ENCODE data around the gene PRKCE. TPM values are rescaled to one million over a fixed set of nuclear protein-coding genes. Genes with fewer than 3 reads are reported as not detected.

PRKCE gene
- total and polyA plus RNA-seq, 2 donors (not counting 3 experiments of a cell fraction or from before 2014, with no cell fraction given), result 27.9 to 33.9 TPM

DNA sequence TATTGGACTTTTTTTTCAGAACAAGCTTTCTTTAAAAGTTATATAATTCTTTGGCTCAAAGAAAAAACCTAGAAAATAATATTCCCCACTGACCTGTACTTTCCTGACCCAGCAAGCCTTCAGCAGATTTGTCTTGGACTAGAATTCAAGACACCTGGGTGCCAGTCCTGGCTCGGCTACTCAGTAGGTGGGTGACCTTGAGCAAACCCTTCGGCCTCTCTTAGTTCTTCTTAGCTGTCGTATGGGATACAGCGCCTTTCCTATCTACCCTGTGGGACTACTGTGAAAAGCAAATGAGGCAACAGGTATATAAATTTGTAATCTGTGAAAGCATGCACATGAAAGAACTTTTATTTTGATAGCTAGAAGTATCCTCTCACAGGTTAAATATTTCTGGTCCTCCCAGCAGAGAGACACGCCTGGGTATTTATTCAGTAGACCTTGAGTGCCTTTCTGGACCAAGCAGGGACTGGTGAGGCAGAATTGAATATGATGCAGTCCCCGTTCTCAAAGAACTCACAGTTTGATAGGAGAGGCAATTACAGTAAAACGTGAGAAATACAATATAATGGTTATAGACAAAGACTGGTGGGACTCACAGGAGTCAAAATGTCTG is 576.3 kb downstream of the PRKCE start:
- Histone ChIP-seq H3K9me1 (replicated peaks; ENCODE audit: control insufficient read depth, extremely low read depth, insufficient read depth, low read length) (no peaks in the 10 kb centered on the region), H3K4me2 (ENCODE audit: insufficient read depth, low read length) (no peak overlapping the region), H4K20me1 (replicated peaks; ENCODE audit: control insufficient read depth, extremely low read depth, insufficient read depth, low read length) (no peaks in the 10 kb centered on the region), H3K4me1 (ENCODE audit: control insufficient read depth, extremely low read depth, insufficient read depth, low read length) (peaks cover 22% of the 10 kb centered on the region), H3K9me3 (replicated peaks; ENCODE audit: control insufficient read depth, insufficient read depth, low read length) (no peaks in the 10 kb centered on the region), H3K4me3 (replicated peaks in 1 of 3; ENCODE audit: insufficient read depth in 1 of 3, low read depth in 1 of 3, low read length in 3 of 3) (no peak overlapping the region), H3K79me2 (ENCODE audit: control insufficient read depth, insufficient read depth, low read length) (no peaks in the 10 kb centered on the region), H3K36me3 (ENCODE audit: control insufficient read depth in 2 of 2, extremely low read depth in 1 of 2, insufficient read depth in 2 of 2, low read length in 2 of 2) (no peaks in the 10 kb centered on the region), H3K27ac (ENCODE audit: insufficient read depth, low read depth, low read length) (no peak overlapping the region), H3K27me3 (ENCODE audit: control insufficient read depth in 2 of 2, insufficient read depth in 2 of 2, low read length in 2 of 2) (no peaks in the 10 kb centered on the region), H3K9ac (replicated peaks; ENCODE audit: extremely low read depth, insufficient read depth, low read length) (no peak overlapping the region), H2AFZ (ENCODE audit: low read depth, low read length) (no peak overlapping the region)
- TF ChIP-seq GATA2 (IDR thresholded peaks at IDR 0.05; ENCODE audit: insufficient read depth, insufficient read length, low read depth, low read length) (no peak), EZH2 (IDR thresholded peaks at IDR 0.05; ENCODE audit: borderline replicate concordance, low read depth, low read length, severe bottlenecking) (no peak), JUN (IDR thresholded peaks at IDR 0.05; ENCODE audit: borderline replicate concordance, insufficient read depth, insufficient read length, low read depth) (no peak), POLR2AphosphoS5 (IDR thresholded peaks at IDR 0.05; ENCODE audit: insufficient read depth, low read depth, low read length) (no peak)
- TF ChIP-seq, protein P1, sequence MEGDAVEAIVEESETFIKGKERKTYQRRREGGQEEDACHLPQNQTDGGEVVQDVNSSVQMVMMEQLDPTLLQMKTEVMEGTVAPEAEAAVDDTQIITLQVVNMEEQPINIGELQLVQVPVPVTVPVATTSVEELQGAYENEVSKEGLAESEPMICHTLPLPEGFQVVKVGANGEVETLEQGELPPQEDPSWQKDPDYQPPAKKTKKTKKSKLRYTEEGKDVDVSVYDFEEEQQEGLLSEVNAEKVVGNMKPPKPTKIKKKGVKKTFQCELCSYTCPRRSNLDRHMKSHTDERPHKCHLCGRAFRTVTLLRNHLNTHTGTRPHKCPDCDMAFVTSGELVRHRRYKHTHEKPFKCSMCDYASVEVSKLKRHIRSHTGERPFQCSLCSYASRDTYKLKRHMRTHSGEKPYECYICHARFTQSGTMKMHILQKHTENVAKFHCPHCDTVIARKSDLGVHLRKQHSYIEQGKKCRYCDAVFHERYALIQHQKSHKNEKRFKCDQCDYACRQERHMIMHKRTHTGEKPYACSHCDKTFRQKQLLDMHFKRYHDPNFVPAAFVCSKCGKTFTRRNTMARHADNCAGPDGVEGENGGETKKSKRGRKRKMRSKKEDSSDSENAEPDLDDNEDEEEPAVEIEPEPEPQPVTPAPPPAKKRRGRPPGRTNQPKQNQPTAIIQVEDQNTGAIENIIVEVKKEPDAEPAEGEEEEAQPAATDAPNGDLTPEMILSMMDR (IDR thresholded peaks at IDR 0.05; ENCODE audit: extremely low read depth in 1 of 2, insufficient read depth in 1 of 2, low read depth in 1 of 2, low read length in 2 of 2), result no peak
- dilution Hi-C loops (cut with MboI; ENCODE audit: extremely low pct_ligation_motif_present, low sequenced_read_pairs), result no loop called here
- no peak for DNase-seq (ENCODE audit: low read depth, low spot score)
- intact Hi-C loops (cut with micrococcal nuclease), result no loop called here
- POLR2A ChIA-PET, result interaction anchor here (0.7 kb wide), 1 partner anchor 215 kb away, joined by 3 read pairs; no protein-coding TSS in a partner anchor
- no peak for FAIRE-seq
- no TSS peak for BruUV-seq (replicated peaks)
- CTCF ChIA-PET, result interaction anchor here (1.1 kb wide), 1 partner anchor 8 kb away, joined by 4 read pairs; no protein-coding TSS in a partner anchor
